ENCODE measurements around the gene TMEM150A.

TMEM150A gene

GRCh38 chr2:85601771-85602475, 575 bp downstream of the TMEM150A start:
- H3K27ac ChIP-seq, result peak overlapping the region; percentile 45
- peaks cover 45% of the 10 kb centered on the region for H3K36me3 ChIP-seq
- no peak for TF ChIP-seq CTCF (IDR thresholded peaks at IDR 0.05)
- peaks cover 41 to 51% of the 10 kb centered on the region in 2 experiments for H3K4me1 ChIP-seq (ENCODE audit: control insufficient read depth in 1 of 2, insufficient read depth in 1 of 2, low read depth in 1 of 2, low read length in 1 of 2)
- peak overlapping the region; percentile 66 to 75 for H3K4me3 ChIP-seq (ENCODE audit: low read depth in 1 of 2, low read length in 1 of 2)
- H3K27me3 ChIP-seq, result peaks cover 14% of the 10 kb centered on the region
- H3K9me3 ChIP-seq, result no peaks in the 10 kb centered on the region

GRCh38 chr2:85600951-85601770, 1.3 kb downstream of the TMEM150A start:
- Histone ChIP-seq H3K4me3 (ENCODE audit: low read depth in 1 of 2, low read length in 1 of 2) (no peak overlapping the region), H3K9me3 (no peaks in the 10 kb centered on the region), H3K27ac (no peak overlapping the region), H3K36me3 (peaks cover 49% of the 10 kb centered on the region), H3K27me3 (peaks cover 14% of the 10 kb centered on the region), H3K4me1 (ENCODE audit: control insufficient read depth in 1 of 2, insufficient read depth in 1 of 2, low read depth in 1 of 2, low read length in 1 of 2) (peaks cover 47 to 56% of the 10 kb centered on the region in 2 experiments)
- no peak for TF ChIP-seq CTCF (IDR thresholded peaks at IDR 0.05)

GRCh38 chr2:85600235-85600575, 2.3 kb downstream of the TMEM150A start:
- Histone ChIP-seq H3K27ac (no peak overlapping the region), H3K27me3 (peaks cover 14% of the 10 kb centered on the region), H3K4me3 (ENCODE audit: low read depth in 1 of 2, low read length in 1 of 2) (no peak overlapping the region), H3K36me3 (peaks cover 39% of the 10 kb centered on the region), H3K4me1 (ENCODE audit: control insufficient read depth in 1 of 2, insufficient read depth in 1 of 2, low read depth in 1 of 2, low read length in 1 of 2) (peaks cover 46 to 54% of the 10 kb centered on the region in 2 experiments), H3K9me3 (no peaks in the 10 kb centered on the region)
- no peak for TF ChIP-seq CTCF (IDR thresholded peaks at IDR 0.05)

GRCh38 chr2:85599468-85600234, 2.8 kb downstream of the TMEM150A start:
- H3K27me3 ChIP-seq, result peaks cover 14% of the 10 kb centered on the region
- no peaks in the 10 kb centered on the region for H3K9me3 ChIP-seq
- peaks cover 39% of the 10 kb centered on the region for H3K36me3 ChIP-seq
- H3K4me3 ChIP-seq (ENCODE audit: low read depth in 1 of 2, low read length in 1 of 2), result no peak overlapping the region
- no peak for TF ChIP-seq CTCF (IDR thresholded peaks at IDR 0.05)
- no peak overlapping the region for H3K27ac ChIP-seq
- H3K4me1 ChIP-seq (ENCODE audit: control insufficient read depth in 1 of 2, insufficient read depth in 1 of 2, low read depth in 1 of 2, low read length in 1 of 2), result peaks cover 45 to 54% of the 10 kb centered on the region in 2 experiments

GRCh38 chr2:85598594-85599340, 3.7 kb downstream of the TMEM150A start:
- TF ChIP-seq CTCF (IDR thresholded peaks at IDR 0.05), result no peak
- Histone ChIP-seq H3K27ac (no peak overlapping the region), H3K4me3 (ENCODE audit: low read depth in 1 of 2, low read length in 1 of 2) (no peak overlapping the region), H3K27me3 (peaks cover 14% of the 10 kb centered on the region), H3K36me3 (peaks cover 39% of the 10 kb centered on the region), H3K4me1 (ENCODE audit: control insufficient read depth in 1 of 2, insufficient read depth in 1 of 2, low read depth in 1 of 2, low read length in 1 of 2) (peaks cover 44 to 54% of the 10 kb centered on the region in 2 experiments), H3K9me3 (no peaks in the 10 kb centered on the region)

Data from neutrophil (primary cell).